Measurements from ENCODE around the gene NOS1AP.

Gene NOS1AP

GRCh38 chr1:162326559-162326958 is 257.1 kb downstream of the NOS1AP start:
- TF ChIP-seq CTCF (IDR thresholded peaks at IDR 0.05; ENCODE audit: insufficient read depth, low read depth, low read length, missing control alignments), result no peak
- no peak overlapping the region for H3K4me3 ChIP-seq (ENCODE audit: low read depth, low read length)
- no peak for DNase-seq (ENCODE audit: low read depth)

GRCh38 chr1:162327144-162327787 is 257.8 kb downstream of the NOS1AP start:
- no peak for DNase-seq (ENCODE audit: low read depth)
- no peak overlapping the region for H3K4me3 ChIP-seq (ENCODE audit: low read depth, low read length)
- no peak for TF ChIP-seq CTCF (IDR thresholded peaks at IDR 0.05; ENCODE audit: insufficient read depth, low read depth, low read length, missing control alignments)

GRCh38 chr1:162327788-162328165 is 258.3 kb downstream of the NOS1AP start:
- no peak overlapping the region for H3K4me3 ChIP-seq (ENCODE audit: low read depth, low read length)

GRCh38 chr1:162328512-162328911 is 259.0 kb downstream of the NOS1AP start:
- no peak for DNase-seq (ENCODE audit: low read depth)
- no peak for TF ChIP-seq CTCF (IDR thresholded peaks at IDR 0.05; ENCODE audit: insufficient read depth, low read depth, low read length, missing control alignments)
- no peak overlapping the region for H3K4me3 ChIP-seq (ENCODE audit: low read depth, low read length)

More at GRCh38 chr1:162327788-162328165, 258.3 kb downstream of the NOS1AP start:
- DNase-seq (ENCODE audit: low read depth), result no peak
- no peak for TF ChIP-seq CTCF (IDR thresholded peaks at IDR 0.05; ENCODE audit: insufficient read depth, low read depth, low read length, missing control alignments)

- H3K4me3 ChIP-seq (ENCODE audit: low read depth, low read length), result no peak overlapping the region
- no peak for DNase-seq (ENCODE audit: low read depth)
- no peak for TF ChIP-seq CTCF (IDR thresholded peaks at IDR 0.05; ENCODE audit: insufficient read depth, low read depth, low read length, missing control alignments)
Observed at GRCh38 chr1:162329826-162330225, 260.3 kb downstream of the NOS1AP start.

- TF ChIP-seq CTCF (IDR thresholded peaks at IDR 0.05; ENCODE audit: insufficient read depth, low read depth, low read length, missing control alignments), result no peak
- H3K4me3 ChIP-seq (ENCODE audit: low read depth, low read length), result no peak overlapping the region
- no peak for DNase-seq (ENCODE audit: low read depth)
Observed at GRCh38 chr1:162333991-162334390, 264.5 kb downstream of the NOS1AP start.

- no peak for TF ChIP-seq CTCF (IDR thresholded peaks at IDR 0.05; ENCODE audit: insufficient read depth, low read depth, low read length, missing control alignments)
- DNase-seq (ENCODE audit: low read depth), result no peak
- H3K4me3 ChIP-seq (ENCODE audit: low read depth, low read length), result no peak overlapping the region
Observed at GRCh38 chr1:162335126-162335525, 265.6 kb downstream of the NOS1AP start.

All from GM12865 (cell line).